GM10266 (cell line): ENCODE results near the gene ATG9A.

Source experiments
- DNase-seq: peaks from one replicate; pipeline ENCODE4 v3.0.0; 2012; ENCODE audit errors: extremely low spot score
- CTCF ChIP-seq: IDR thresholded peaks from 2 replicates; pipeline ENCODE4 v1.5.1; 2012; ENCODE audit warnings: mild to moderate bottlenecking, low read depth; ENCODE audit not compliant: control insufficient read depth, insufficient read depth; ENCODE audit errors: missing control alignments

The ATG9A gene

DNA sequence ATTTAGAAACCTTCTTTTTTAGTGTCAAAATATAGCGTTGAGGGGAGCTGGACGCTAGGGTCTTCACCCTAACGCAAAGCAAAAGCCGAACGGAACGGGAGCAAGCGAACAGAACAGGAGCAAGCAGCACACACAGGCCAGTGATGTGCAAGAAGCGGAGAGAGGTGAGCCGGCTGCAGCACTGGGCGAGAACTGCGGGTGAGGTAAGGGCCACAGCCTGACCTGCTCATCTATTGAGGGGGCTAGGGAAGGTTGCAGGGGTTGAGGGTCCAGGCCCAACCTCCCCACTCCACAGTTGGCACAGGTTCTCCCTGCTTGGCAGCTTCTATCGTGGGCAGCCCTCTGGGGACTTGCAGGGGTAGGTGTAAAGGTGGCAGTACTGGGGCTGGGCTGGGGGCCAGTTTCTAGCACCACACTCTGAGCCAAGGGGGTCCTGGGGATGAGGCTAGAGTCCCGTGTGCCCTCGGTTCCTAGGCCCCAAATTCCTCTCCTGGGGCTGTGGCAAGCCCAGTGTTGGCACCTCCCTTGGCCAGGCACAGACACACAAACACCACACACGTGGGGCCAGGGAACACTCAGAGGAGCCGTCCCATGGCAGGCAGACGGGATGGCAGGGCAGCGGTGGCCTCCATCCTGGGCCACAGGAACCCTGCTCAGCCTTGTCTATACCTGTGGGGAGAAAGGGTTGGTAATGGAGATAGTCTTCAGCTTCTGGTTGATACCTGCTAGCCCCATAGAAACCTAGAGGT lies 9.5 kb downstream of the ATG9A start:
- DNase-seq = no peak
- TF ChIP-seq CTCF = no peak

DNA sequence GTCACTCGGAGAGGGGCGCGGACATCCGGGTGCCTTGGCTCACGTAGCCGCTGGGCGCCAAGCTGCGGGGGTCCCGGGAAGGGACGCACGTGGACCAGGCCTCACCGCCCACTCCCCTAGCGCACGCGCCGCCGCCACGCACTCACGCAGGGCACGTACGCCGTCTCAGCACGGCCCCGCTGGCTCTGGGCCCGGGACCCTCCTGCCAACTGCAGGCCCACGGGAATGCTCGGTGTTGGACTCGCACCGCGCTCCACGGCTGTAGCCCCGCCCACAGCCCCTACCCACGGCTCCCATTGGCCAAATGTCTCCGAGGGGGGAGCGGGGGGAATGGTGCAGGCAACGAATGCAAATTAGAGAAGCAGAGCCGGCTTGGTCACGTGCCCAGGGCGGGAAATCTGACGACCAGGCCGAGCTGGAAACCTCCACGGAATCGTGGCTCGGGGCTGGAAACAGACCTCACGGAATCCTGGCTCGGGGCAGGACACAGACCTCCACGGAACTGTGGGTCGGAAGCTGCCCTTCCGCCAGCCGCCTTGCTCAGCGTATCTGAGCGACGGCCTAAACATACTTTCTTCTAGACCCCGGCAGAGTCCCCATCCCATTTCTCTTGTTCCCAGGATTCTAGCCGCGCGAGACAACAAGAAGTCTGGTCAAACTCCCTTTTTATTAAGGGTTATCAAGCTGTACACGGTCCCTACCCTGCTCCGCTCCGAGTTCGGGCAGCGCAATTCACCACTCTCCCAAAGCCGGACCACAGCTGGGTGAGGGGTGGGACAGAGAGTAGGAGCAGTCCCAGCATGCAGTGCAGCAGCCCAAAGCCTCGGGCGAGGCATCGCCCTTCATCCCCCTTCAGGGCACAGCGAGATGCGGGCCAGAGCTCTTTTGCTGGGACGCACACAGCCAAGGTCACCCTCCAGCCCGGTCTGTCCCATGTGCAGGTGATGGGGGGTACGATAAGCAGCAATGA lies 10.4 kb downstream of the ATG9A start, which contains the start of gene ABCB6:
Gene ABCB6, minus strand, starts transcription at position 227 of the 970 bp plus-strand sequence. CDS start 285 bp downstream, outside the sequence.
- peak; percentile 94 for DNase-seq
- no peak for TF ChIP-seq CTCF

- peak; percentile 57 for DNase-seq
- no peak for TF ChIP-seq CTCF
Observed at GRCh38 chr2:219218217-219218731, 11.2 kb downstream of the ATG9A start.

- TF ChIP-seq CTCF = no peak
- no peak for DNase-seq
Observed at GRCh38 chr2:219216535-219216915, 12.9 kb downstream of the ATG9A start.

DNA sequence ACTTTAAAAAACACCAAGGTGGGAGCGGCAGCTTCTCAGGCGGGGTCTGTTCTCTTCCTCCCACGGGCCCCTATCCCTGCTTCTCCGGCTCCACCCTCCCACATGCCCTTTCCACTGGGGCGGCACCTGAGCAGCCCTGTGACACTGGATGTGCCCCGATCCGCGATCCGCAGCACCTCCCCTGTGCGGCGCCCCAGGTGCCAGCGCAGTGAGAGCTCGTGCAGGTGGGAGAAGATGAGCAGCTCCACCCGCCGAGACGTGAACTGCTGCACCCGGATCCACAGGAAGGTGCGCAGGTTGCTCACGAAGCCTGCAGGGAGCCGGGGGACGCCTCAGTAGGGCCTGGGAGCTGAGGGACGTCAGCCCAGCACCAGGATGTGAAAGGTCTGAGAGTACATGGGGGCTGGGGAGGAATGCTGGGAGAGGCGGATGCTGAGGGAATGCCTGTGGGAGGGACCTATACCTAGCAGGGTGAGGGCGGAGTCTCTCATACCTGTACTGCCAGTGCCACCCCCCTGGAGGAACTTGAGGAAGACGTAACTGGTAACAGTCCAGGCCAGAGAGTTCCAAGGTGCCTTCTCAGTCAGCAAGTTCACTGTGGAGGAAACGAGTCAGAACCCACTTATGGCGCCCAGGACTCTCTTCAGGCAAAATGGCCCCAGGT lies 13.4 kb downstream of the ATG9A start:
- no peak for DNase-seq
- no peak for TF ChIP-seq CTCF

DNA sequence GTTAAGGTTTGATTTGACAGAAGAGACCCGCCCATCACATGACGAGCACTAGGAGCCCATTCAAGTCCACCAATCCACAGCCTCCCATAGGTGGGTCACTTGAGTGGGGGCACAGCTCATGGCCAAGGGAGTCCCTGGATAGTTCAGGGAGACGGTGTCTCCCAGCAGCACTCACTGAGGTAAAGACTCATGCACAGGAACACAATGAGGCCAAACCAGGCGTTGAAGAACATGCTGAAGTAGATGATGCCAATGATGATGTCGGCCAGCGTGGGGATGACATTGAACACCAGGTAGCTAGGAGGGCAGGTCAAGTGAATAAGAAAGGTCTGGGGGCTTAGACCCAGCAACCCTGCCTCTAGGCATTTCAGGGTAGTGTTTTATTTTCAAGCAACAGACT lies 14.7 kb downstream of the ATG9A start:
- TF ChIP-seq CTCF = no peak
- DNase-seq = no peak

- TF ChIP-seq CTCF = no peak
- DNase-seq = no peak
Observed at GRCh38 chr2:219214141-219214540, 15.3 kb downstream of the ATG9A start.
